GM10266 (cell line): Measurements from ENCODE around the gene ABCB6.

Source experiments
- DNase-seq: peaks from one replicate; pipeline ENCODE4 v3.0.0; 2012; ENCODE audit errors: extremely low spot score
- TF ChIP-seq, protein P1 (sequence below): IDR thresholded peaks from 2 replicates; pipeline ENCODE4 v1.5.1; 2012; ENCODE audit warnings: mild to moderate bottlenecking, low read depth; ENCODE audit not compliant: control insufficient read depth, insufficient read depth; ENCODE audit errors: missing control alignments

The ABCB6 gene

GRCh38 chr2:219210886-219211362, 7.8 kb downstream of the ABCB6 start:
- TF ChIP-seq, protein P1, sequence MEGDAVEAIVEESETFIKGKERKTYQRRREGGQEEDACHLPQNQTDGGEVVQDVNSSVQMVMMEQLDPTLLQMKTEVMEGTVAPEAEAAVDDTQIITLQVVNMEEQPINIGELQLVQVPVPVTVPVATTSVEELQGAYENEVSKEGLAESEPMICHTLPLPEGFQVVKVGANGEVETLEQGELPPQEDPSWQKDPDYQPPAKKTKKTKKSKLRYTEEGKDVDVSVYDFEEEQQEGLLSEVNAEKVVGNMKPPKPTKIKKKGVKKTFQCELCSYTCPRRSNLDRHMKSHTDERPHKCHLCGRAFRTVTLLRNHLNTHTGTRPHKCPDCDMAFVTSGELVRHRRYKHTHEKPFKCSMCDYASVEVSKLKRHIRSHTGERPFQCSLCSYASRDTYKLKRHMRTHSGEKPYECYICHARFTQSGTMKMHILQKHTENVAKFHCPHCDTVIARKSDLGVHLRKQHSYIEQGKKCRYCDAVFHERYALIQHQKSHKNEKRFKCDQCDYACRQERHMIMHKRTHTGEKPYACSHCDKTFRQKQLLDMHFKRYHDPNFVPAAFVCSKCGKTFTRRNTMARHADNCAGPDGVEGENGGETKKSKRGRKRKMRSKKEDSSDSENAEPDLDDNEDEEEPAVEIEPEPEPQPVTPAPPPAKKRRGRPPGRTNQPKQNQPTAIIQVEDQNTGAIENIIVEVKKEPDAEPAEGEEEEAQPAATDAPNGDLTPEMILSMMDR = no peak
- DNase-seq = no peak

DNA sequence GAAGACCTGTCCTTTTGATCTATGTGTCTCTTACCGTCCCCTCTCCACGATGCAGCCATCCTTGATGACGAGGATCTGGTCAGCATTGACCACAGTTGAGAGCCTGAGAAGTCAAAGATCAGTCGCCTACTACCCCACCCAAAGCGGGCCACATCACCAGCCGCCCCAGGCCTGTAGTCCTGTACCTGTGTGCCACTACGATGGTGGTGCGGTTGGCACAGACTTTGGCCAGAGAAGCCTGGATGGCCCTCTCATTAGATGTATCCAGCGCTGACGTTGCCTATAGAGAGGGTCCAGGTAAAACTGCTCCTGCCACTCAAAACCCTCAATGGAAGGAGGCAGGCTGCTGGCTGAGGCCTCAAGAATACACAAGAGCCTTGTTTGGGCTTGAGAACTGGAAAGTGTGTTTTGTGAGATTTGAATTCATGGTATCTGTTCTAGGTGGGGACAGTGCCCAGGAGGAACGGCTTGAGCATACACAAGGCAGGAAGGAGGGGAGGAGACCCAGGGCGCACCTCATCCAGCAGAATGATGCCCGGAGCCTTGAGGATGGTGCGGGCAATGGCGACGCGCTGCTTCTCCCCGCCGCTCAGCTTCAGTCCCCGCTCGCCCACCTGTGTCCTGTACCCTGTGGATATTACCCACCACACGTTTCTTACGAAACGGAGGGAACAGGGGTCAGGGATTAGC, 8.4 kb downstream of the ABCB6 start:
- TF ChIP-seq, protein P1 = no peak
- no peak for DNase-seq

- no peak for DNase-seq
- TF ChIP-seq, protein P1 = no peak
These were observed 9.2 kb downstream of the ABCB6 start for GRCh38 chr2:219209236-219210195.

- TF ChIP-seq, protein P1 = no peak
- DNase-seq = no peak
These were observed 10.6 kb downstream of the ABCB6 start for GRCh38 chr2:219207884-219208740.

- TF ChIP-seq, protein P1 = no peak
- no peak for DNase-seq
These were observed 11.4 kb downstream of the ABCB6 start for GRCh38 chr2:219207134-219207883.
